Activated CD8-positive, alpha-beta T cell treated with anti-CD3 and anti-CD28 coated beads for 36 hours (primary cell): ENCODE measurements around the gene IGF2R. TPM values are rescaled to one million over a fixed set of nuclear protein-coding genes. Genes with fewer than 3 reads are reported as not detected.
"Not testable (repeated sequence)": the region's sequence is repeated elsewhere in the genome, so short reads cannot be mapped to it uniquely, and the experiment has no call there.

Experiments
- ATAC-seq: fragments of 200-7000 bp; cut with Tn5 transposase; one replicate; pipeline ENCODE4 v1.10.0; 2021; ENCODE audit warnings: mild to moderate bottlenecking, moderate library complexity
- CTCF ChIA-PET: fragments of 350-600 bp; sonication (Branson Sonifier 250); formaldehyde crosslinking; loops from one replicate; lab custom pipeline; 2021; ENCODE audit warnings: antibody characterized with exemption; lab: Charles Lee
- POLR2A ChIA-PET: fragments of 350-600 bp; sonication (Branson Sonifier 250); formaldehyde crosslinking; loops from one replicate; lab custom pipeline; 2021; ENCODE audit warnings: antibody characterized with exemption; lab: Charles Lee
- DNase-seq: peaks from one replicate; pipeline ENCODE4 v3.0.0-alpha.2; 2020
- H3K27ac Mint-ChIP-seq: one replicate; pipeline ENCODE4 v1.8.0; 2021; ENCODE audit warnings: mild to moderate bottlenecking, mixed read lengths
- H3K27me3 Mint-ChIP-seq: one replicate; pipeline ENCODE4 v1.8.0; 2021; ENCODE audit warnings: mixed read lengths
- H3K36me3 Mint-ChIP-seq: one replicate; pipeline ENCODE4 v1.8.0; 2021; ENCODE audit warnings: low read depth, mixed read lengths
- H3K4me1 Mint-ChIP-seq: one replicate; pipeline ENCODE4 v1.8.0; 2021; ENCODE audit warnings: low read depth, mixed read lengths
- H3K4me3 Mint-ChIP-seq: one replicate; pipeline ENCODE4 v1.8.0; 2021; ENCODE audit warnings: mild to moderate bottlenecking, moderate library complexity, mixed read lengths
- H3K9me3 Mint-ChIP-seq: one replicate; pipeline ENCODE4 v1.8.0; 2021; ENCODE audit warnings: mixed read lengths
- CTCF ChIP-seq: fragments of 200-600 bp; IDR thresholded peaks from one replicate; pipeline ENCODE4 v1.8.0; 2022; ENCODE audit warnings: antibody characterized with exemption, mild to moderate bottlenecking
- intact Hi-C: fragments of 100-400 bp; cut with micrococcal nuclease; formaldehyde crosslinking; loops from one replicate; pipeline ENCODE4 v1.10.0; 2022
- total RNA-seq, 2 experiments: library from RNA; stranded (reverse); gene quantifications; one replicate each; pipeline ENCODE4 v1.2.3, GENCODE V29; 2021

Gene IGF2R
- total RNA-seq, 2 experiments from 2014 or later, result 81.7 to 82.4 TPM

GRCh38 chr6:160111806-160112205 lies 142.9 kb downstream of the IGF2R start:
- CTCF ChIA-PET, result interaction anchor here (0.9 to 1.2 kb wide), 2 partner anchors 13 to 23 kb away, joined by 3 to 4 read pairs; no protein-coding TSS in a partner anchor
- Mint-ChIP-seq H3K27ac (no peak overlapping the region), H3K36me3 (peaks cover 7% of the 10 kb centered on the region), H3K27me3 (no peaks in the 10 kb centered on the region), H3K4me3 (no peak overlapping the region), H3K4me1 (no peaks in the 10 kb centered on the region), H3K9me3 (no peaks in the 10 kb centered on the region)
- no peak for DNase-seq
- intact Hi-C loops, result no loop called here
- no peak for TF ChIP-seq CTCF
- no peak for ATAC-seq
- POLR2A ChIA-PET, result interaction anchor here (0.7 kb wide), 1 partner anchor 135 kb away, joined by 3 read pairs; no protein-coding TSS in a partner anchor

GRCh38 chr6:160112628-160113299 lies 143.9 kb downstream of the IGF2R start:
- Mint-ChIP-seq H3K9me3 (no peaks in the 10 kb centered on the region), H3K4me1 (no peaks in the 10 kb centered on the region), H3K27ac (no peak overlapping the region), H3K4me3 (no peak overlapping the region), H3K27me3 (no peaks in the 10 kb centered on the region), H3K36me3 (peaks cover 3% of the 10 kb centered on the region)
- TF ChIP-seq CTCF, result no peak
- CTCF ChIA-PET, result interaction anchor here (0.9 to 1.2 kb wide), 2 partner anchors 14 to 24 kb away, joined by 3 to 4 read pairs; no protein-coding TSS in a partner anchor
- intact Hi-C loops, result no loop called here
- ATAC-seq (no peak), DNase-seq (no peak)
- POLR2A ChIA-PET, result no interaction called here

- H3K4me1 Mint-ChIP-seq, DNase-seq, H3K27me3 Mint-ChIP-seq, H3K27ac Mint-ChIP-seq, H3K36me3 Mint-ChIP-seq, POLR2A ChIA-PET, intact Hi-C loops, ATAC-seq, H3K9me3 Mint-ChIP-seq, CTCF ChIA-PET, H3K4me3 Mint-ChIP-seq: not testable (repeated sequence)
Observed at GRCh38 chr6:160114536-160114935, 145.7 kb downstream of the IGF2R start.

GRCh38 chr6:160115421-160115820 lies 146.5 kb downstream of the IGF2R start:
- H3K27me3 Mint-ChIP-seq, result no peaks in the 10 kb centered on the region
- H3K4me3 Mint-ChIP-seq, result no peak overlapping the region
- intact Hi-C loops, result no loop called here
- TF ChIP-seq CTCF, result no peak
- DNase-seq (no peak), ATAC-seq (no peak)
- H3K27ac Mint-ChIP-seq, result no peak overlapping the region
- CTCF ChIA-PET, result no interaction called here
- POLR2A ChIA-PET, result interaction anchor here (0.6 kb wide), 1 partner anchor 27 kb away, joined by 3 read pairs; no protein-coding TSS in a partner anchor
- H3K9me3 Mint-ChIP-seq, result no peaks in the 10 kb centered on the region
- no peaks in the 10 kb centered on the region for H3K4me1 Mint-ChIP-seq
- H3K36me3 Mint-ChIP-seq, result peaks cover 6% of the 10 kb centered on the region

- Mint-ChIP-seq H3K27ac (no peak overlapping the region), H3K4me3 (no peak overlapping the region), H3K27me3 (no peaks in the 10 kb centered on the region), H3K9me3 (no peaks in the 10 kb centered on the region), H3K36me3 (peaks cover 6% of the 10 kb centered on the region), H3K4me1 (no peaks in the 10 kb centered on the region)
- no peak for TF ChIP-seq CTCF
- ChIA-PET CTCF (interaction anchor here (1.6 kb wide), 1 partner anchor 22 kb away, joined by 6 read pairs; no protein-coding TSS in a partner anchor), POLR2A (no interaction called here)
- DNase-seq (no peak), ATAC-seq (no peak)
- intact Hi-C loops, result no loop called here
Observed at GRCh38 chr6:160116411-160116810, 147.5 kb downstream of the IGF2R start.
